ENCODE data around the gene ZNF532.

- TF ChIP-seq POLR2AphosphoS5 (IDR thresholded peaks at IDR 0.05), result peak; percentile 17
- TF ChIP-seq, protein P1, sequence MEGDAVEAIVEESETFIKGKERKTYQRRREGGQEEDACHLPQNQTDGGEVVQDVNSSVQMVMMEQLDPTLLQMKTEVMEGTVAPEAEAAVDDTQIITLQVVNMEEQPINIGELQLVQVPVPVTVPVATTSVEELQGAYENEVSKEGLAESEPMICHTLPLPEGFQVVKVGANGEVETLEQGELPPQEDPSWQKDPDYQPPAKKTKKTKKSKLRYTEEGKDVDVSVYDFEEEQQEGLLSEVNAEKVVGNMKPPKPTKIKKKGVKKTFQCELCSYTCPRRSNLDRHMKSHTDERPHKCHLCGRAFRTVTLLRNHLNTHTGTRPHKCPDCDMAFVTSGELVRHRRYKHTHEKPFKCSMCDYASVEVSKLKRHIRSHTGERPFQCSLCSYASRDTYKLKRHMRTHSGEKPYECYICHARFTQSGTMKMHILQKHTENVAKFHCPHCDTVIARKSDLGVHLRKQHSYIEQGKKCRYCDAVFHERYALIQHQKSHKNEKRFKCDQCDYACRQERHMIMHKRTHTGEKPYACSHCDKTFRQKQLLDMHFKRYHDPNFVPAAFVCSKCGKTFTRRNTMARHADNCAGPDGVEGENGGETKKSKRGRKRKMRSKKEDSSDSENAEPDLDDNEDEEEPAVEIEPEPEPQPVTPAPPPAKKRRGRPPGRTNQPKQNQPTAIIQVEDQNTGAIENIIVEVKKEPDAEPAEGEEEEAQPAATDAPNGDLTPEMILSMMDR (IDR thresholded peaks at IDR 0.05), result no peak
These were observed 7.8 kb upstream of the ZNF532 start for GRCh38 chr18:58856881-58857280.
